H1 (cell line): ENCODE data around the gene ANXA5. TPM values are rescaled to one million over a fixed set of nuclear protein-coding genes. Genes with fewer than 3 reads are reported as not detected.

Source experiments
- CTCF ChIA-PET: fragments of 300-600 bp; sonication (Branson Sonifier 250); formaldehyde crosslinking; loops from one replicate; lab custom pipeline; 2021; ENCODE audit not compliant: partially characterized antibody; lab: Charles Lee
- POLR2A ChIA-PET: fragments of 300-600 bp; sonication (Branson Sonifier 250); formaldehyde crosslinking; loops from one replicate; lab custom pipeline; 2021; ENCODE audit warnings: inconsistent platforms; ENCODE audit not compliant: partially characterized antibody; lab: Charles Lee
- DNase-seq, 2 experiments: peaks; one replicate each; pipeline versions ENCODE4 v3.0.0 to v3.0.0-alpha.2; 2010 to 2022; ENCODE audit warnings: low spot score in 2 of 2, low read depth in 1 of 2, mixed read lengths in 1 of 2
- FAIRE-seq: peaks from 2 replicates; lab custom pipeline; 2011; peaks lifted over from hg19 to GRCh38; lab: Jason Lieb, UNC
- H2AFZ ChIP-seq: 2 replicates; pipeline ENCODE4 v1.8.1; 2012; ENCODE audit warnings: low read length, inconsistent platforms
- H2AK5ac ChIP-seq: 2 replicates; pipeline ENCODE4 v1.6.1; 2013; ENCODE audit warnings: low read depth, low read length
- H2BK120ac ChIP-seq: replicated peaks from 2 replicates; pipeline ENCODE3; 2013; ENCODE audit warnings: low read depth, low read length, inconsistent platforms
- H2BK12ac ChIP-seq: 2 replicates; pipeline ENCODE4 v1.6.1; 2013; ENCODE audit warnings: low read depth, low read length
- H2BK15ac ChIP-seq: 2 replicates; pipeline ENCODE4 v1.6.1; 2013; ENCODE audit warnings: low read length
- H2BK20ac ChIP-seq: 2 replicates; pipeline ENCODE4 v1.6.1; 2013; ENCODE audit warnings: low read length
- H2BK5ac ChIP-seq: 2 replicates; pipeline ENCODE4 v1.6.1; 2013; ENCODE audit warnings: low read depth, low read length
- H3K14ac ChIP-seq: 2 replicates; pipeline ENCODE4 v1.6.1; 2013; ENCODE audit warnings: inconsistent platforms; ENCODE audit not compliant: insufficient read length
- H3K18ac ChIP-seq: 2 replicates; pipeline ENCODE4 v1.6.1; 2013; ENCODE audit warnings: low read length; ENCODE audit errors: extremely low read depth
- H3K23ac ChIP-seq: 2 replicates; pipeline ENCODE4 v1.6.1; 2013; ENCODE audit warnings: inconsistent platforms; ENCODE audit not compliant: insufficient read length
- H3K23me2 ChIP-seq: 2 replicates; pipeline ENCODE4 v1.6.1; 2013; ENCODE audit warnings: low read depth, low read length
- H3K27ac ChIP-seq: 2 replicates; pipeline ENCODE4 v1.6.1; 2011; ENCODE audit warnings: low read depth, low read length, inconsistent platforms
- H3K27me3 ChIP-seq, 4 experiments: replicated peaks in 1 of 4; 1 replicate in 1 of 4; 2 replicates in 3 of 4; pipeline versions ENCODE4 v1.6.1 to v1.8.1; 2011 to 2013; ENCODE audit warnings: low read length in 3 of 4, mild to moderate bottlenecking in 3 of 4, inconsistent platforms in 2 of 4, mixed read lengths in 2 of 4, moderate library complexity in 1 of 4; ENCODE audit not compliant: control insufficient read depth in 3 of 4, insufficient read depth in 3 of 4; ENCODE audit errors: extremely low read depth in 1 of 4
- H3K36me3 ChIP-seq, 4 experiments: 2 replicates each; pipeline versions ENCODE4 v1.6.1 to v1.8.1; 2011 to 2013; ENCODE audit warnings: mild to moderate bottlenecking in 4 of 4, low read length in 3 of 4, moderate library complexity in 2 of 4, control low read depth in 1 of 4, inconsistent platforms in 1 of 4; ENCODE audit not compliant: insufficient read depth in 4 of 4, control insufficient read depth in 2 of 4
- H3K4ac ChIP-seq: replicated peaks from 2 replicates; pipeline ENCODE3; 2013; ENCODE audit warnings: low read length, low read depth, mixed read lengths, inconsistent platforms; ENCODE audit not compliant: insufficient read length
- H3K4me1 ChIP-seq, 4 experiments: replicated peaks in 1 of 4; 1 replicate in 1 of 4; 2 replicates in 3 of 4; pipeline versions ENCODE4 v1.6.1 to v1.8.1; 2011 to 2013; ENCODE audit warnings: low read length in 3 of 4, inconsistent platforms in 2 of 4, mixed read lengths in 1 of 4; ENCODE audit not compliant: insufficient read depth in 4 of 4, control insufficient read depth in 3 of 4
- H3K4me2 ChIP-seq, 2 experiments: 2 replicates each; pipeline versions ENCODE4 v1.6.1 to v1.8.1; 2011 to 2013; ENCODE audit warnings: low read depth in 2 of 2, low read length in 2 of 2, control low read depth in 1 of 2, inconsistent platforms in 1 of 2, mild to moderate bottlenecking in 1 of 2; ENCODE audit not compliant: insufficient read depth in 1 of 2
- H3K4me3 ChIP-seq, 4 experiments: fragments of 200-600, 300-600 bp in 1 of 4; sonication (generic), shearing (Covaris generic), sonication (Bioruptor Twin) in 1 of 4; 2 replicates each; pipeline versions ENCODE4 v1.5.1 to v1.8.1; 2011 to 2016; ENCODE audit warnings: low read length in 4 of 4, low read depth in 3 of 4, control low read depth in 2 of 4, inconsistent platforms in 2 of 4, mild to moderate bottlenecking in 2 of 4, mixed read lengths in 1 of 4, moderate library complexity in 1 of 4; ENCODE audit not compliant: insufficient read depth in 2 of 4; ENCODE audit errors: extremely low read depth in 1 of 4
- H3K56ac ChIP-seq: replicated peaks from 2 replicates; pipeline ENCODE3; 2013; ENCODE audit warnings: low read depth, mild to moderate bottlenecking, mixed read lengths, low read length, inconsistent platforms; ENCODE audit not compliant: insufficient read length
- H3K79me1 ChIP-seq: 2 replicates; pipeline ENCODE4 v1.6.1; 2013; ENCODE audit warnings: low read depth, low read length, control low read depth
- H3K79me2 ChIP-seq, 2 experiments: 2 replicates each; pipeline versions ENCODE4 v1.6.1 to v1.8.1; 2012 to 2013; ENCODE audit warnings: low read length in 2 of 2, mild to moderate bottlenecking in 2 of 2, inconsistent platforms in 1 of 2; ENCODE audit not compliant: insufficient read depth in 2 of 2, control insufficient read depth in 1 of 2
- H3K9ac ChIP-seq, 4 experiments: replicated peaks in 1 of 4; 1 replicate in 1 of 4; 2 replicates in 3 of 4; pipeline versions ENCODE4 v1.6.1 to v1.8.1; 2011 to 2013; ENCODE audit warnings: low read depth in 3 of 4, low read length in 3 of 4, control low read depth in 2 of 4, mild to moderate bottlenecking in 2 of 4, moderate library complexity in 2 of 4, inconsistent platforms in 1 of 4; ENCODE audit errors: extremely low read depth in 1 of 4
- H3K9me3 ChIP-seq, 2 experiments: 2 replicates each; pipeline versions ENCODE4 v1.6.1 to v1.8.1; 2012 to 2013; ENCODE audit warnings: mild to moderate bottlenecking in 2 of 2, moderate library complexity in 2 of 2, control low read depth in 1 of 2, inconsistent platforms in 1 of 2, low read depth in 1 of 2, low read length in 1 of 2, mixed read lengths in 1 of 2; ENCODE audit not compliant: insufficient read depth in 2 of 2
- H4K20me1 ChIP-seq, 2 experiments: replicated peaks in 1 of 2; 2 replicates each; pipeline versions ENCODE3 to v1.8.1; 2011 to 2013; ENCODE audit warnings: inconsistent platforms in 2 of 2, low read length in 2 of 2, mild to moderate bottlenecking in 1 of 2; ENCODE audit not compliant: insufficient read depth in 2 of 2, control insufficient read depth in 1 of 2
- H4K5ac ChIP-seq: 2 replicates; pipeline ENCODE4 v1.6.1; 2013; ENCODE audit warnings: low read length, low read depth, mixed read lengths, inconsistent platforms; ENCODE audit not compliant: insufficient read length
- H4K8ac ChIP-seq: 2 replicates; pipeline ENCODE4 v1.8.0; 2013; ENCODE audit warnings: mild to moderate bottlenecking, moderate library complexity, low read length, inconsistent platforms; ENCODE audit not compliant: insufficient read depth; ENCODE audit errors: extremely low read depth
- H4K91ac ChIP-seq: replicated peaks from 2 replicates; pipeline ENCODE3; 2013; ENCODE audit warnings: low read length, mixed read lengths, inconsistent platforms; ENCODE audit not compliant: insufficient read length
- BRCA1 ChIP-seq: IDR thresholded peaks from 2 replicates; pipeline ENCODE4 v1.6.1; 2012; ENCODE audit warnings: low read depth, low read length, improper control_type of control experiment
- EP300 ChIP-seq, 2 experiments: IDR thresholded peaks; 1 replicate in 1 of 2; 2 replicates in 1 of 2; pipeline ENCODE4 v1.6.1; 2011 to 2012; ENCODE audit warnings: low read depth in 2 of 2, low read length in 2 of 2, mild to moderate bottlenecking in 2 of 2, borderline replicate concordance in 1 of 2, inconsistent platforms in 1 of 2, moderate library complexity in 1 of 2
- HDAC2 ChIP-seq, 2 experiments: fragments of 300-600 bp in 1 of 2; sonication (generic) in 1 of 2; IDR thresholded peaks; 2 replicates each; pipeline ENCODE4 v1.6.1; 2011 to 2012; ENCODE audit warnings: low read depth in 2 of 2, low read length in 2 of 2, mild to moderate bottlenecking in 2 of 2, moderate library complexity in 2 of 2, borderline replicate concordance in 1 of 2, inconsistent platforms in 1 of 2
- KDM4A ChIP-seq: IDR thresholded peaks from one replicate; pipeline ENCODE4 v1.7.1; 2012; ENCODE audit warnings: low read depth, mild to moderate bottlenecking, moderate library complexity, low read length, inconsistent platforms; ENCODE audit not compliant: severe bottlenecking
- KDM5A ChIP-seq: fragments of 200-600 bp; IDR thresholded peaks from 2 replicates; pipeline ENCODE4 v1.7.1; 2012; ENCODE audit warnings: mild to moderate bottlenecking, low read length, inconsistent platforms, mixed read lengths
- NANOG ChIP-seq: IDR thresholded peaks from 2 replicates; pipeline ENCODE4 v1.6.1; 2011; ENCODE audit warnings: low read length, low read depth, mild to moderate bottlenecking, inconsistent platforms; ENCODE audit not compliant: insufficient read depth, poor library complexity, severe bottlenecking
- POU5F1 ChIP-seq: IDR thresholded peaks from 2 replicates; pipeline ENCODE4 v1.6.1; 2011; ENCODE audit warnings: low read depth, mild to moderate bottlenecking, low read length, moderate library complexity
- SIX5 ChIP-seq: IDR thresholded peaks from 2 replicates; pipeline ENCODE4 v1.6.1; 2011; ENCODE audit warnings: mild to moderate bottlenecking, low read depth, low read length
- SRF ChIP-seq: IDR thresholded peaks from 2 replicates; pipeline ENCODE4 v1.6.1; 2011; ENCODE audit warnings: mild to moderate bottlenecking, low read depth, low read length, moderate library complexity
- TBP ChIP-seq: IDR thresholded peaks from 2 replicates; pipeline ENCODE4 v1.6.1; 2011; ENCODE audit warnings: low read depth, low read length, improper control_type of control experiment
- whole genome bisulfite sequencing, 2 experiments: shearing (Covaris generic) in 1 of 2; methylation state at CpG; one replicate each; pipeline versions ENCODE4 v1.1.6 to v1.1.7; 2013 to 2015; ENCODE audit warnings: low lambda C conversion rate in 2 of 2, mixed read lengths in 2 of 2, inconsistent platforms in 1 of 2, low coverage in 1 of 2, missing lambda C conversion rate in 1 of 2; ENCODE audit not compliant: insufficient replicate concordance in 2 of 2, insufficient coverage in 1 of 2, insufficient read length in 1 of 2; ENCODE audit errors: extremely low coverage in 1 of 2, missing lambda C conversion rate in 1 of 2; 5-methylcytosine and 5-hydroxymethylcytosine counted together
- polyA plus RNA-seq, 7 experiments: library from polyadenylated mRNA; depleted of rRNA in 3 of 7; stranded (reverse) in 5 of 7; unstranded in 2 of 7; fragments of >200 nt in 5 of 7; fragments of 200-250 nt in 2 of 7; gene quantifications; 1 replicate in 5 of 7; 2 replicates in 1 of 7; 4 replicates in 1 of 7; pipeline versions ENCODE4 v1.2.1 to v1.2.3, GENCODE V29; 2011 to 2013; ENCODE audit warnings: missing spikeins in 2 of 7, mixed read lengths in 2 of 7
- total RNA-seq: library from RNA; stranded (reverse); fragmentation: NEBNext Ultra II Directional; extraction: Animal tissue kit (Norgen Biotek cat#: 25700); gene quantifications from 2 replicates; pipeline ENCODE4 v1.2.1, GENCODE V29; 2021

The ANXA5 gene
- total and polyA plus RNA-seq, 2 of the 8 experiments (the other 6 are each of a cell fraction or from before 2014, with no cell fraction given) = 213 to 221 TPM

- Histone ChIP-seq H2BK12ac (no peak overlapping the region), H4K20me1 (peaks cover 0 to 1% of the 10 kb centered on the region in 2 experiments), H3K27me3 (no peaks in the 10 kb centered on the region), H3K79me2 (no peaks in the 10 kb centered on the region), H3K9me3 (no peaks in the 10 kb centered on the region), H3K4me1 (peaks cover 0 to 4% (median 1%) of the 10 kb centered on the region in 4 experiments; a peak in 2 of 7 replicates), H4K5ac (no peak overlapping the region), H3K14ac (no peak overlapping the region), H3K27ac (no peak overlapping the region), H3K56ac (no peak overlapping the region), H3K23ac (no peak overlapping the region), H3K18ac (no peak overlapping the region), H3K23me2 (no peaks in the 10 kb centered on the region), H2BK5ac (no peak overlapping the region), H3K4me3 (no peak overlapping the region), H3K36me3 (peaks cover 0 to 78% (median 42%) of the 10 kb centered on the region in 4 experiments; a peak in 7 of 8 replicates), H4K8ac (no peak overlapping the region), H2AFZ (no peak overlapping the region), H2BK120ac (no peak overlapping the region), H2AK5ac (no peak overlapping the region), H2BK20ac (no peak overlapping the region), H4K91ac (no peak overlapping the region), H2BK15ac (no peak overlapping the region), H3K9ac (0 out of 7 replicates have a peak overlapping the region, but pooled peaks of 1 of the 4 experiments have one; percentile 13), H3K79me1 (no peaks in the 10 kb centered on the region; the same call in 1 of the 2 replicates), H3K4me2 (no peak overlapping the region), H3K4ac (no peak overlapping the region)
- 92% methylated on average over 3 of the region's 3 CpGs; no CpG with 5 or more reads in 1 of the 2 experiments for WGBS, 2 experiments
- POLR2A ChIA-PET = interaction anchor here (2.4 kb wide), 1 partner anchor 16 kb away, joined by 7 read pairs; no protein-coding TSS in a partner anchor
- FAIRE-seq (no peak), DNase-seq (no peak)
- CTCF ChIA-PET = interaction anchor here (0.9 to 1.4 kb wide), 7 partner anchors 10 to 310 kb away, joined by 3 to 4 read pairs (median 3); partner anchors contain the start of gene ANXA5
- TF ChIP-seq SRF = no peak
- TF ChIP-seq KDM4A = no peak
- TF ChIP-seq KDM5A = no peak
- TF ChIP-seq TBP = no peak
- TF ChIP-seq HDAC2 (IDR thresholded peaks at IDR 0.05; ENCODE audit: borderline replicate concordance in 1 of 2, low read depth in 2 of 2, low read length in 2 of 2) = no peak
- no peak for TF ChIP-seq SIX5
- no peak for TF ChIP-seq NANOG
- no peak for TF ChIP-seq EP300 (IDR thresholded peaks at IDR 0.05; ENCODE audit: borderline replicate concordance in 1 of 2, low read depth in 2 of 2, low read length in 2 of 2)
- TF ChIP-seq BRCA1 = no peak
- no peak for TF ChIP-seq POU5F1
These were observed 16.2 kb downstream of the ANXA5 start for GRCh38 chr4:121680571-121680970.
